GM12875 (cell line): ENCODE results near the gene ETV3L.
A peak's percentile ranks its signal among the peaks of the same experiment; 100 is the strongest.

ENCODE experiments used
- H3K4me3 ChIP-seq: one replicate; pipeline ENCODE4 v1.5.1; 2011; ENCODE audit warnings: low read depth, low read length, control low read depth
- TF ChIP-seq, protein P1 (sequence below): IDR thresholded peaks from 2 replicates; pipeline ENCODE4 v1.5.1; 2011; ENCODE audit warnings: low read depth, mild to moderate bottlenecking, control low read depth, inconsistent platforms, low read length, moderate library complexity, borderline replicate concordance; ENCODE audit not compliant: insufficient read depth

Gene ETV3L

DNA sequence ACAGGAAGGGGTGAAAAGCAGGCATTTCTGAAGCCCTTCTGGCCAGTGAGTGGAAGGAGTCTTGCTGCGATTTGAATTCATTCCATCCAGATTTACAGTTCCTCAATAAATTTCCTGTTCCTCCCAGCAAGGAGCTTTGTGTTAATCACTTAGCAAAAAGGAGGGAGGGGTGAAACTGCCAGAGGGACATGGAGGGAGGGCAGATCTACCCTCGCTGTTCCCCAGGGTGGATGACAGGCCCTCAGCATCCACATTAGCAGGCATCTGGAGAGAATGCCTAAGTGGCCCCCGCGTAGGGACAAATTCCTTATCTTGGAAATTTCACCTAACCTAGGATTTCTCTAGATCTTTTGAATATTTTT is 37.4 kb upstream of the ETV3L start:
- H3K4me3 ChIP-seq = peak overlapping the region; percentile 96
- TF ChIP-seq, protein P1, sequence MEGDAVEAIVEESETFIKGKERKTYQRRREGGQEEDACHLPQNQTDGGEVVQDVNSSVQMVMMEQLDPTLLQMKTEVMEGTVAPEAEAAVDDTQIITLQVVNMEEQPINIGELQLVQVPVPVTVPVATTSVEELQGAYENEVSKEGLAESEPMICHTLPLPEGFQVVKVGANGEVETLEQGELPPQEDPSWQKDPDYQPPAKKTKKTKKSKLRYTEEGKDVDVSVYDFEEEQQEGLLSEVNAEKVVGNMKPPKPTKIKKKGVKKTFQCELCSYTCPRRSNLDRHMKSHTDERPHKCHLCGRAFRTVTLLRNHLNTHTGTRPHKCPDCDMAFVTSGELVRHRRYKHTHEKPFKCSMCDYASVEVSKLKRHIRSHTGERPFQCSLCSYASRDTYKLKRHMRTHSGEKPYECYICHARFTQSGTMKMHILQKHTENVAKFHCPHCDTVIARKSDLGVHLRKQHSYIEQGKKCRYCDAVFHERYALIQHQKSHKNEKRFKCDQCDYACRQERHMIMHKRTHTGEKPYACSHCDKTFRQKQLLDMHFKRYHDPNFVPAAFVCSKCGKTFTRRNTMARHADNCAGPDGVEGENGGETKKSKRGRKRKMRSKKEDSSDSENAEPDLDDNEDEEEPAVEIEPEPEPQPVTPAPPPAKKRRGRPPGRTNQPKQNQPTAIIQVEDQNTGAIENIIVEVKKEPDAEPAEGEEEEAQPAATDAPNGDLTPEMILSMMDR = no peak

DNA sequence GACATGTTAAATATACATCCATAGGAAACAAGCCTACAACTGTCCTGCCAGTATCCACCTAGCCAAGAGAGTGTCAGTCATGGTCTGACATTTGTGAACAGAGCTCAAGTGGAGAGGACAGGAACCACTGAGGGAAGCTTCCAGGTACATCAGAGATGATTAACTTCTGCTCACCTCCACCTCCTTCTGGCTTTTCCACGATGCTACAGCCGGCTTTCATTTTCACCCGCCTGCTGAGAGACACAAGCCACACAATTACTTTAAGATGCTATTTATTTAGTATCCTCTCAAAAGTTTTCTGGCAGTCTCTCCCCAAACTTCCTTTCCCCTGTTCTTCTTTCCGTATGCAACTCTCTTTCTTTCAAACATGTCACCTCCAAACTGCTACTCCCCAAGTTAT is 36.5 kb upstream of the ETV3L start:
- TF ChIP-seq, protein P1 = no peak
- no peak overlapping the region for H3K4me3 ChIP-seq

DNA sequence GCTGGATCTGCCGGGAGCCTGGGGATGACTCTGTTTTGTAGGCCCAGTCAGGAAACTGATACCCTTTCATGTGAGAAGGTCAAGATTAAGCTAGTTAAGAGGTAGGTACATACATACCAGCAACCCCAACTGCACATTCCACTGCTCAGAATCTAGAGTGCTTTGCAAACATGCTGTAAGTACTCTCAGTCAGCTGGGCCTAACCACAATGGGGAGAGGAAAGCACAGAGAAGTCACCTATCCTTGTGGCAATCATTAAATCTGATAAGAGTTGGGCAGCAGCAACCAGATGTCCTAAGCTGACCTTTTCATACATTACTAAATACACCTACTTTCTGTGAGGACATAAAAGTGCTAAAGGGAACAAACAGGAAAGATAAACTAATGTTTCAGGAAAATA is 36.0 kb upstream of the ETV3L start:
- H3K4me3 ChIP-seq = no peak overlapping the region
- TF ChIP-seq, protein P1 = no peak

DNA sequence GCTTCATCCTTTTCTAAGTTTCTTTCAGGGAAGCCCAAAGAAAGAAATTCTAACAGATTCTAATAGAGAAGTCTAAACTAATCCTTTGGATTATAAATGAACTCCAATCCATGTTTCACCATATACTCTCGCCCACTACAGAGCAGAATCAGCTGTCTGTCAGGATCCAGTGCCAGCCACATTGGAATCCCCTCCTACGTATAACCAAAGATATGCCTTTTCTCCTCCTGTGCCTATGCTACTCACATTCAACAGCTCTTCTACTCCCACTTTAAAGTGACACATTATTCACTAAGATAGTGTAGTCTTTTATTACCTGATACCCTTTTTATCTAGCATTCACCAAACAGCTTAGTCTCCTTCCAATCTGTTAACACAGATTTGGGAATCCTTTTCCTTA is 35.5 kb upstream of the ETV3L start:
- H3K4me3 ChIP-seq = no peak overlapping the region
- TF ChIP-seq, protein P1 = no peak

DNA sequence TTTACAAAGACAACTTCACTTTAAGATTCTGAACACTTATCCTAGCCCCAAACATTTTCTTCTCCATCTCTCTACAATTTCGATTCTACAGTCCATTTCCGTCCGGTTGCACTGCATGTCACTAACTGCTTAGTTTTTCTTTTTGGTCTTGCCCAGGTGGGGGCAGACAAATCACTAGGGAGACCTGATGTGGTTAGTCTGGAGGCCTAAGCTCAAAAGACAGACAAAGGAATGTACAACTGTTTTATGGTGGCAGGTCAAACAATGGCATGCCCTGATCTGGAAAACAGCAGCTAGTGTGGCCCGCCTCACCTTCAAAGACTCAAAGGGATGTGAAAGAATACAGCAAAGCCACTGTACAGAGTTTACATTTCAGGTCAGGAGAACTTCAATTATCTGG is 34.8 kb upstream of the ETV3L start:
- H3K4me3 ChIP-seq = no peak overlapping the region
- TF ChIP-seq, protein P1 = no peak

DNA sequence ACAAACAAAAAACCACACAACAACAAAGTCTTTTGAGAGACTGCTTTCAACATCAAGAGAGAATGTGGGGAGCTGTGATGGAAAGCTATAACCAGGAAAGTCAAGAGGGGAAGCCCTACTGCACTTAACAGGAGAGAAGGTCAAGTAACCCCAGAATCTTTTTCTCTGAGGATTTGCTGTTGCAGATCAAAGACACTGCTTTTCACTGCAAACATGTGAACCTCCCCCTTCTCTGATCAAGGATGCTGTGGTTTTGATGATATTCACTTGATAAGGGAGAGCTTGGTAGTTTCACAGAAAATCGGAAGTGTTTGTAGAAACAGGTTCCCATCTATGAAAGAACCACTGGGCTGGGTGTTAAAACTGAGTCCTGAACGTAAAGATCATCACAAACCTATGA is 33.8 kb upstream of the ETV3L start:
- TF ChIP-seq, protein P1 = no peak
- H3K4me3 ChIP-seq = no peak overlapping the region

DNA sequence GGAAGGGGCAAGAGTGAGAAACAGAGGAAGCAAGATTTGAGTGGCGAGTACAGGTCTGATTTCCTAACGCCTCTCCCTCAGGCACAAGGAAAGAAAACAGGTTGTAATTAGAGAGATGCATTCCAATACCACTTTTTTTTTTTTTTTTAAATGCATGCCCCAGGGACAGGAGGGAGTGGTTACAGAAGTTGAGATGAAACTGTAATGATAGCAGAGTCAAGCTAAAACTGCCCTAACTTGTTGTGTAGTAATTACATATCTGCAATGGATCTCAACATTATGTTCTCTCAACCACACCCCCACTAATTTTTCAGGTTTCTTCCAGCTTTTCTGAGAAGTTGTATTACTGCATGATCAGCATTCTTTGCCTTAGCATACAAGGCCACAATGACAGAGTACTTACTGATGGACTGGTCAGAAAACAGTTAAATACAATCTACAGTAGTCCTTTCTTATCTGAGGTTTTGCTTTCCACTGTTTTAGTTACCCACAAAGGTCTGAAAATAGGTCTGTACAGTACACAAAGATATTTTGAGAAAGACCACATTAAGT is 33.1 kb upstream of the ETV3L start:
- TF ChIP-seq, protein P1 = no peak
- H3K4me3 ChIP-seq = no peak overlapping the region
